WTC11 (cell line): ENCODE data around the gene APRT. TPM values are rescaled to one million over a fixed set of nuclear protein-coding genes. Genes with fewer than 3 reads are reported as not detected.
A peak's percentile ranks its signal among the peaks of the same experiment; 100 is the strongest.

Source experiments
- ATAC-seq: fragments of 200-7000 bp; cut with Tn5 transposase; 2 replicates; pipeline ENCODE4 v1.10.0; 2021; ENCODE audit warnings: mild to moderate bottlenecking, moderate library complexity
- CTCF ChIA-PET: fragments of 300-600 bp; sonication (Branson Sonifier 250); formaldehyde crosslinking; loops from one replicate; lab custom pipeline; 2021; ENCODE audit warnings: antibody characterized with exemption; lab: Charles Lee
- POLR2A ChIA-PET: fragments of 350-600 bp; sonication (Branson Sonifier 250); formaldehyde crosslinking; loops from one replicate; lab custom pipeline; 2021; ENCODE audit warnings: antibody characterized with exemption; lab: Charles Lee
- DNase-seq: peaks from one replicate; pipeline ENCODE4 v3.0.0; 2021; ENCODE audit warnings: low spot score
- H3K27ac Mint-ChIP-seq: 2 replicates; pipeline ENCODE4 v1.8.0; 2021; ENCODE audit warnings: mixed read lengths
- H3K27me3 Mint-ChIP-seq: 2 replicates; pipeline ENCODE4 v1.8.0; 2021; ENCODE audit warnings: low read depth, mild to moderate bottlenecking, moderate library complexity, mixed read lengths
- H3K36me3 Mint-ChIP-seq: 2 replicates; pipeline ENCODE4 v1.8.0; 2021; ENCODE audit warnings: mixed read lengths
- H3K4me1 Mint-ChIP-seq: 2 replicates; pipeline ENCODE4 v1.8.0; 2022; ENCODE audit warnings: mixed read lengths
- H3K4me3 Mint-ChIP-seq: 2 replicates; pipeline ENCODE4 v1.8.0; 2021; ENCODE audit warnings: mild to moderate bottlenecking, moderate library complexity, mixed read lengths
- H3K9me3 Mint-ChIP-seq: 2 replicates; pipeline ENCODE4 v1.8.0; 2021; ENCODE audit warnings: mixed read lengths
- CBFB ChIP-seq: sonication (generic); formaldehyde crosslinking; IDR thresholded peaks from 2 replicates; pipeline ENCODE4 v1.8.1; 2022; ENCODE audit warnings: mild to moderate bottlenecking, low read depth, missing genetic modification reagents
- CREM ChIP-seq: sonication (generic); formaldehyde crosslinking; IDR thresholded peaks from 2 replicates; pipeline ENCODE4 v1.8.1; 2022; ENCODE audit warnings: mild to moderate bottlenecking, missing genetic modification reagents, moderate library complexity
- EMX1 ChIP-seq: fragments of 250-450 bp; sonication (Bioruptor Pico); IDR thresholded peaks from 2 replicates; pipeline ENCODE4 v1.8.0; 2021; ENCODE audit warnings: mild to moderate bottlenecking
- FOXJ3 ChIP-seq: sonication (generic); formaldehyde crosslinking; IDR thresholded peaks from 2 replicates; pipeline ENCODE4 v1.9.0; 2021; ENCODE audit warnings: missing genetic modification reagents, mild to moderate bottlenecking, borderline replicate concordance
- GABPB1 ChIP-seq: sonication (generic); formaldehyde crosslinking; IDR thresholded peaks from 2 replicates; pipeline ENCODE4 v1.8.1; 2023; ENCODE audit warnings: mild to moderate bottlenecking, missing genetic modification reagents
- JUN ChIP-seq: sonication (generic); formaldehyde crosslinking; IDR thresholded peaks from 2 replicates; pipeline ENCODE4 v1.8.0; 2023; ENCODE audit warnings: mild to moderate bottlenecking, missing genetic modification reagents
- MXD4 ChIP-seq: fragments of 250-450 bp; sonication (Bioruptor Pico); IDR thresholded peaks from 2 replicates; pipeline ENCODE4 v1.8.0; 2021; ENCODE audit warnings: mild to moderate bottlenecking, moderate library complexity, borderline replicate concordance
- NFATC4 ChIP-seq: fragments of 250-450 bp; sonication (Bioruptor Pico); IDR thresholded peaks from 2 replicates; pipeline ENCODE4 v1.9.0; 2021; ENCODE audit warnings: mild to moderate bottlenecking
- NR2C2 ChIP-seq: sonication (generic); formaldehyde crosslinking; IDR thresholded peaks from 2 replicates; pipeline ENCODE4 v1.8.0; 2022; ENCODE audit warnings: mild to moderate bottlenecking, missing genetic modification reagents
- SOX15 ChIP-seq: fragments of 250-450 bp; sonication (Bioruptor Pico); IDR thresholded peaks from 2 replicates; pipeline ENCODE4 v1.9.0; 2021; ENCODE audit warnings: mild to moderate bottlenecking
- TP53 ChIP-seq: sonication (generic); formaldehyde crosslinking; IDR thresholded peaks from 2 replicates; pipeline ENCODE4 v1.8.1; 2023; ENCODE audit warnings: mild to moderate bottlenecking, missing genetic modification reagents
- ZNF138 ChIP-seq: sonication (generic); formaldehyde crosslinking; conservative IDR thresholded peaks from 2 replicates; pipeline ENCODE4 v1.8.1; 2022; ENCODE audit warnings: mild to moderate bottlenecking, moderate library complexity, missing genetic modification reagents
- ZNF317 ChIP-seq: sonication (generic); formaldehyde crosslinking; IDR thresholded peaks from 2 replicates; pipeline ENCODE4 v1.8.1; 2023; ENCODE audit warnings: low read depth, mild to moderate bottlenecking, moderate library complexity, missing genetic modification reagents, borderline replicate concordance
- ZNF396 ChIP-seq: fragments of 250-450 bp; sonication (Bioruptor Pico); IDR thresholded peaks from 2 replicates; pipeline ENCODE4 v1.8.0; 2021; ENCODE audit warnings: mild to moderate bottlenecking, moderate library complexity, borderline replicate concordance
- total RNA-seq: library from RNA; stranded (reverse); gene quantifications from 3 replicates; pipeline ENCODE4 v1.2.3, GENCODE V29; 2021
- TF ChIP-seq, protein P1 (sequence below): sonication (generic); formaldehyde crosslinking; IDR thresholded peaks from 2 replicates; pipeline ENCODE4 v1.8.1; 2023; ENCODE audit warnings: mild to moderate bottlenecking, missing genetic modification reagents, moderate library complexity
- TF ChIP-seq, protein P2 (sequence below): fragments of 250-450 bp; sonication (Bioruptor Pico); IDR thresholded peaks from 2 replicates; pipeline ENCODE4 v1.8.0; 2021; ENCODE audit warnings: mild to moderate bottlenecking
- TF ChIP-seq, protein P3 (sequence below): sonication (generic); formaldehyde crosslinking; IDR thresholded peaks from 2 replicates; pipeline ENCODE4 v1.8.1; 2022; ENCODE audit warnings: low read depth, mild to moderate bottlenecking, moderate library complexity, missing genetic modification reagents, borderline replicate concordance
- TF ChIP-seq, protein P4 (sequence below): sonication (generic); formaldehyde crosslinking; IDR thresholded peaks from 2 replicates; pipeline ENCODE4 v1.8.0; 2022; ENCODE audit warnings: mild to moderate bottlenecking, missing genetic modification reagents
- TF ChIP-seq, protein P5 (sequence below): sonication (generic); formaldehyde crosslinking; IDR thresholded peaks from 2 replicates; pipeline ENCODE4 v1.8.1; 2022; ENCODE audit warnings: mild to moderate bottlenecking, missing genetic modification reagents, moderate library complexity, borderline replicate concordance
- TF ChIP-seq, protein P6 (sequence below): fragments of 250-450 bp; sonication (Bioruptor Pico); IDR thresholded peaks from 2 replicates; pipeline ENCODE4 v1.9.0; 2021; ENCODE audit warnings: moderate library complexity, mild to moderate bottlenecking, inconsistent platforms, borderline replicate concordance
- TF ChIP-seq, protein P7 (sequence below): sonication (generic); formaldehyde crosslinking; IDR thresholded peaks from 2 replicates; pipeline ENCODE4 v1.8.1; 2023; ENCODE audit warnings: mild to moderate bottlenecking, missing genetic modification reagents, moderate library complexity

The APRT gene
- total RNA-seq, 1 experiment from 2014 or later, result 288 TPM

DNA sequence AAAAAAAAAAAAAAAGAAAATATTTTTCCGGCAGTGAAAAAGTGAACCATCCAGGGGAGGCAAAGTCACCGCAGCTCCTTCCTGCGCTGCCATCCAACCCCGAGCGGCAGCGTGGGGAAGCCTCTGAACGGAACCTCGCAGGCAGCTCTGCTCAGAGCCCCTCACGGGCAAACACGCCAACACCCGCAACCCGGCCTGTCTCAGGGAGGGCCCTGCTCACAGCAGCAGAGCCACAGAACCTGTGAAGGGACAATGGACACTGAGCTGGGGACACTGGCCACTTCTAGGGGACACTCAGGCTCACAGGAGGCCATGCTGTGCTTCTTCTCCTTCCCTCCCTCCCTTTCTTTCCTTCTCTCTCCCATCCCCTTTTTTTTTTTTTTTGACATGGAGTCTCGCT lies 21.4 kb upstream of the APRT start:
- POLR2A ChIA-PET, result interaction anchor here (0.6 to 0.7 kb wide), 2 partner anchors 18 to 48 kb away, joined by 4 to 5 read pairs; no protein-coding TSS in a partner anchor
- DNase-seq, result no peak
- H3K4me3 Mint-ChIP-seq, result no peak overlapping the region
- CTCF ChIA-PET, result interaction anchor here (0.9 to 2.4 kb wide), 2 partner anchors 96 to 334 kb away, joined by 3 to 8 read pairs; no protein-coding TSS in a partner anchor
- H3K4me1 Mint-ChIP-seq, result no peaks in the 10 kb centered on the region
- H3K27ac Mint-ChIP-seq, result no peak overlapping the region
- H3K9me3 Mint-ChIP-seq, result no peaks in the 10 kb centered on the region
- peaks cover 2% of the 10 kb centered on the region; the same call in 1 of the 2 replicates for H3K36me3 Mint-ChIP-seq
- ATAC-seq, result no peak
- TF ChIP-seq, protein P1, sequence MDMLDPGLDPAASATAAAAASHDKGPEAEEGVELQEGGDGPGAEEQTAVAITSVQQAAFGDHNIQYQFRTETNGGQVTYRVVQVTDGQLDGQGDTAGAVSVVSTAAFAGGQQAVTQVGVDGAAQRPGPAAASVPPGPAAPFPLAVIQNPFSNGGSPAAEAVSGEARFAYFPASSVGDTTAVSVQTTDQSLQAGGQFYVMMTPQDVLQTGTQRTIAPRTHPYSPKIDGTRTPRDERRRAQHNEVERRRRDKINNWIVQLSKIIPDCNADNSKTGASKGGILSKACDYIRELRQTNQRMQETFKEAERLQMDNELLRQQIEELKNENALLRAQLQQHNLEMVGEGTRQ, result no peak
- TF ChIP-seq ZNF317 (CRISPR knock-in tag) (no peak), MXD4 (no peak), GABPB1 (CRISPR knock-in tag) (no peak)
- H3K27me3 Mint-ChIP-seq, result no peaks in the 10 kb centered on the region

DNA sequence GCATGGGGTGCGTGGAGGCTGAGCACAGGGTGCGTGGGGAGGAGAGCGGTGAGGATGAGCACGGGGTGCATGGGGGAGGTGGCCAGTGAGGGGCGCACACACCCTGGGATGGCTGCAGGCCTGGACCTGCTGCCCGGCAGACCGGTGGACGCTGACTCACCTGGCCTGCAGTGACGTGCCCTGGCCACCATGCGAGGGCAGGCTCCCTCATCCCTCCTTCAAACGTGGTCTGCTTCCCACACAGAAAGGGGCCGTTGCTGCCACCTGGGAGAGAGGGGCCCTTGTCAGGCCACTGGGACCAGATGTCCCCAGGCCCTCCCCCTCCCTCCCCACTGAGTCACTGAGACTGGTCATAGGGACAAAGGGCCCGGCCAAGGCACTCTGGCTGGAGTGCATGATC lies 20.1 kb upstream of the APRT start:
- H3K9me3 Mint-ChIP-seq, result no peaks in the 10 kb centered on the region
- TF ChIP-seq ZNF138 (CRISPR knock-in tag) (no peak), JUN (no peak), NFATC4 (CRISPR knock-in tag) (no peak), CREM (CRISPR knock-in tag) (no peak), TP53 (CRISPR knock-in tag) (no peak), SOX15 (no peak), FOXJ3 (CRISPR knock-in tag) (no peak), GABPB1 (CRISPR knock-in tag) (no peak)
- TF ChIP-seq, protein P2, sequence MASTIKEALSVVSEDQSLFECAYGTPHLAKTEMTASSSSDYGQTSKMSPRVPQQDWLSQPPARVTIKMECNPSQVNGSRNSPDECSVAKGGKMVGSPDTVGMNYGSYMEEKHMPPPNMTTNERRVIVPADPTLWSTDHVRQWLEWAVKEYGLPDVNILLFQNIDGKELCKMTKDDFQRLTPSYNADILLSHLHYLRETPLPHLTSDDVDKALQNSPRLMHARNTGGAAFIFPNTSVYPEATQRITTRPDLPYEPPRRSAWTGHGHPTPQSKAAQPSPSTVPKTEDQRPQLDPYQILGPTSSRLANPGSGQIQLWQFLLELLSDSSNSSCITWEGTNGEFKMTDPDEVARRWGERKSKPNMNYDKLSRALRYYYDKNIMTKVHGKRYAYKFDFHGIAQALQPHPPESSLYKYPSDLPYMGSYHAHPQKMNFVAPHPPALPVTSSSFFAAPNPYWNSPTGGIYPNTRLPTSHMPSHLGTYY (CRISPR knock-in tag), result no peak
- TF ChIP-seq, protein P1, result no peak
- TF ChIP-seq, all 79 proteins: peak for 0
- no peak overlapping the region for H3K27ac Mint-ChIP-seq
- H3K4me3 Mint-ChIP-seq, result no peak overlapping the region
- H3K4me1 Mint-ChIP-seq, result no peaks in the 10 kb centered on the region
- ATAC-seq (peak; percentile 22; the same call in 1 of the 2 replicates), DNase-seq (no peak)
- no peaks in the 10 kb centered on the region for H3K27me3 Mint-ChIP-seq
- POLR2A ChIA-PET, result no interaction called here
- CTCF ChIA-PET, result interaction anchor here (2.4 kb wide), 1 partner anchor 335 kb away, joined by 8 read pairs; no protein-coding TSS in a partner anchor
- H3K36me3 Mint-ChIP-seq, result peaks cover 2% of the 10 kb centered on the region; the same call in 1 of the 2 replicates

DNA sequence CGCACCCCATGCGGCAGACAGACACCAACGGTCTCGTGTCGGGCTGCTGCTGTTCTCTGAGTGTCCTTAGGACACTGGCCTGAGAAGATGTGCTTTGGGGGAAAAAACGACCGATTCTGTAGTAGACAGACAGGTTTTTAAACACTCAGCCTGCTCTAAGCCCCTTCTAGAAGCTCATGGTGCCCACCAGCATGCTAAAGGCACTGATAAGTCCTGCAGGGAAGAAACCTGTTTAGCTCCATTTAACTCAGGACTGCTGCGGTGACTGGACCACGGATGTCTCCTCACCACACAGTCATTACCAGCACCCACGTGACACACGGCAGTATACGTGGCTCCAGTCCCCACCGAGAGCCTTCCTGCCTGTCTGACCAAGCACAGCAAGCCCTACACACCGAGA lies 19.1 kb upstream of the APRT start:
- Mint-ChIP-seq H3K4me3 (no peak overlapping the region), H3K9me3 (no peaks in the 10 kb centered on the region), H3K36me3 (peaks cover 2% of the 10 kb centered on the region; the same call in 1 of the 2 replicates), H3K4me1 (no peaks in the 10 kb centered on the region), H3K27me3 (no peaks in the 10 kb centered on the region), H3K27ac (peak overlapping the region; percentile 49; the same call in 1 of the 2 replicates)
- ATAC-seq (no peak), DNase-seq (no peak)
- CTCF ChIA-PET, result interaction anchor here (1.2 to 1.3 kb wide), 2 partner anchors 93 to 337 kb away, joined by 6 read pairs; no protein-coding TSS in a partner anchor
- POLR2A ChIA-PET, result interaction anchor here (0.6 kb wide), 1 partner anchor 227 kb away, joined by 3 read pairs; no protein-coding TSS in a partner anchor
- TF ChIP-seq ZNF396, result no peak
- TF ChIP-seq, protein P1, result no peak
- TF ChIP-seq, protein P3, sequence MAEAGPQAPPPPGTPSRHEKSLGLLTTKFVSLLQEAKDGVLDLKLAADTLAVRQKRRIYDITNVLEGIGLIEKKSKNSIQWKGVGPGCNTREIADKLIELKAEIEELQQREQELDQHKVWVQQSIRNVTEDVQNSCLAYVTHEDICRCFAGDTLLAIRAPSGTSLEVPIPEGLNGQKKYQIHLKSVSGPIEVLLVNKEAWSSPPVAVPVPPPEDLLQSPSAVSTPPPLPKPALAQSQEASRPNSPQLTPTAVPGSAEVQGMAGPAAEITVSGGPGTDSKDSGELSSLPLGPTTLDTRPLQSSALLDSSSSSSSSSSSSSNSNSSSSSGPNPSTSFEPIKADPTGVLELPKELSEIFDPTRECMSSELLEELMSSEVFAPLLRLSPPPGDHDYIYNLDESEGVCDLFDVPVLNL (CRISPR knock-in tag), result no peak
- TF ChIP-seq, protein P4, sequence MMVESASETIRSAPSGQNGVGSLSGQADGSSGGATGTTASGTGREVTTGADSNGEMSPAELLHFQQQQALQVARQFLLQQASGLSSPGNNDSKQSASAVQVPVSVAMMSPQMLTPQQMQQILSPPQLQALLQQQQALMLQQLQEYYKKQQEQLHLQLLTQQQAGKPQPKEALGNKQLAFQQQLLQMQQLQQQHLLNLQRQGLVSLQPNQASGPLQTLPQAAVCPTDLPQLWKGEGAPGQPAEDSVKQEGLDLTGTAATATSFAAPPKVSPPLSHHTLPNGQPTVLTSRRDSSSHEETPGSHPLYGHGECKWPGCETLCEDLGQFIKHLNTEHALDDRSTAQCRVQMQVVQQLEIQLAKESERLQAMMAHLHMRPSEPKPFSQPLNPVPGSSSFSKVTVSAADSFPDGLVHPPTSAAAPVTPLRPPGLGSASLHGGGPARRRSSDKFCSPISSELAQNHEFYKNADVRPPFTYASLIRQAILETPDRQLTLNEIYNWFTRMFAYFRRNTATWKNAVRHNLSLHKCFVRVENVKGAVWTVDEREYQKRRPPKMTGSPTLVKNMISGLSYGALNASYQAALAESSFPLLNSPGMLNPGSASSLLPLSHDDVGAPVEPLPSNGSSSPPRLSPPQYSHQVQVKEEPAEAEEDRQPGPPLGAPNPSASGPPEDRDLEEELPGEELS, result no peak
- no peak for TF ChIP-seq JUN
- TF ChIP-seq, protein P5, sequence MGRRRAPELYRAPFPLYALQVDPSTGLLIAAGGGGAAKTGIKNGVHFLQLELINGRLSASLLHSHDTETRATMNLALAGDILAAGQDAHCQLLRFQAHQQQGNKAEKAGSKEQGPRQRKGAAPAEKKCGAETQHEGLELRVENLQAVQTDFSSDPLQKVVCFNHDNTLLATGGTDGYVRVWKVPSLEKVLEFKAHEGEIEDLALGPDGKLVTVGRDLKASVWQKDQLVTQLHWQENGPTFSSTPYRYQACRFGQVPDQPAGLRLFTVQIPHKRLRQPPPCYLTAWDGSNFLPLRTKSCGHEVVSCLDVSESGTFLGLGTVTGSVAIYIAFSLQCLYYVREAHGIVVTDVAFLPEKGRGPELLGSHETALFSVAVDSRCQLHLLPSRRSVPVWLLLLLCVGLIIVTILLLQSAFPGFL (CRISPR knock-in tag), result no peak
- TF ChIP-seq FOXJ3 (CRISPR knock-in tag), result no peak
- TF ChIP-seq NR2C2 (CRISPR knock-in tag), result no peak
- TF ChIP-seq, protein P6, sequence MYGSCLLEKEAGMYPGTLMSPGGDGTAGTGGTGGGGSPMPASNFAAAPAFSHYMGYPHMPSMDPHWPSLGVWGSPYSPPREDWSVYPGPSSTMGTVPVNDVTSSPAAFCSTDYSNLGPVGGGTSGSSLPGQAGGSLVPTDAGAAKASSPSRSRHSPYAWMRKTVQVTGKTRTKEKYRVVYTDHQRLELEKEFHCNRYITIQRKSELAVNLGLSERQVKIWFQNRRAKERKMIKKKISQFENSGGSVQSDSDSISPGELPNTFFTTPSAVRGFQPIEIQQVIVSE (CRISPR knock-in tag), result no peak
- no peak for TF ChIP-seq NFATC4 (CRISPR knock-in tag)
- TF ChIP-seq, protein P7, sequence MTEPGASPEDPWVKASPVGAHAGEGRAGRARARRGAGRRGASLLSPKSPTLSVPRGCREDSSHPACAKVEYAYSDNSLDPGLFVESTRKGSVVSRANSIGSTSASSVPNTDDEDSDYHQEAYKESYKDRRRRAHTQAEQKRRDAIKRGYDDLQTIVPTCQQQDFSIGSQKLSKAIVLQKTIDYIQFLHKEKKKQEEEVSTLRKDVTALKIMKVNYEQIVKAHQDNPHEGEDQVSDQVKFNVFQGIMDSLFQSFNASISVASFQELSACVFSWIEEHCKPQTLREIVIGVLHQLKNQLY (CRISPR knock-in tag), result no peak
- no peak for TF ChIP-seq EMX1
- TF ChIP-seq CBFB (CRISPR knock-in tag), result no peak
